Fibroblast of skin of right biceps (primary cell): Measurements from ENCODE around the gene SPATA3.

Experiments
- DNase-seq: peaks from one replicate; pipeline ENCODE4 v3.0.0-alpha.2; 2013

The SPATA3 gene

DNA sequence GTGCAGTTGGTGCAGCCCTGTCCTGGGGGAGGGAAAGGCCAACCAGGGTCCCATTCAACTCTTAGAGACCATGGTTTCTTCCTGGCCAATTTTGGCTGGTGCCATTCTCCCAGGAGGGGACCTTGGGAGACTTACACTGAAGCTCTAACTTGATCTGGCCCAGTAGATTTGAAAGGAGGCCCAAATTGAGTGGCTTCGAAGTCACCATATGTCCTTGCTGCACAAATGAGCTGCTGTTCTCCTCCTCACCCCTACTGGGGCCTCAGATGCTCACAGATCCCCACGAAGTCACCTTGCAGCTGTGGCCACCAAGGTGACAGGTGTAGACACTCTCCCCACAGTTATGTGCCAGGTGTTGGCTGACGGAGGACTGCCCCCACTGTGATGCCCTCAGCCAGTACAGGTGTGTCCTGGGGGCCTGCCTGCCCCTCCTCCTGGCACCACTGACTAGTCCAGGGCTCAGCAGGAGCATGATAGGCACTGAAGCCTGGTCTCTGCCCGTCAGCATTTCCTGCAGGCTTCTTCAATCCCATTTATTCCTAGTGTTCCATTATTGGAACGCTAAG, 36.7 kb downstream of the SPATA3 start:
- DNase-seq, result no peak

DNA sequence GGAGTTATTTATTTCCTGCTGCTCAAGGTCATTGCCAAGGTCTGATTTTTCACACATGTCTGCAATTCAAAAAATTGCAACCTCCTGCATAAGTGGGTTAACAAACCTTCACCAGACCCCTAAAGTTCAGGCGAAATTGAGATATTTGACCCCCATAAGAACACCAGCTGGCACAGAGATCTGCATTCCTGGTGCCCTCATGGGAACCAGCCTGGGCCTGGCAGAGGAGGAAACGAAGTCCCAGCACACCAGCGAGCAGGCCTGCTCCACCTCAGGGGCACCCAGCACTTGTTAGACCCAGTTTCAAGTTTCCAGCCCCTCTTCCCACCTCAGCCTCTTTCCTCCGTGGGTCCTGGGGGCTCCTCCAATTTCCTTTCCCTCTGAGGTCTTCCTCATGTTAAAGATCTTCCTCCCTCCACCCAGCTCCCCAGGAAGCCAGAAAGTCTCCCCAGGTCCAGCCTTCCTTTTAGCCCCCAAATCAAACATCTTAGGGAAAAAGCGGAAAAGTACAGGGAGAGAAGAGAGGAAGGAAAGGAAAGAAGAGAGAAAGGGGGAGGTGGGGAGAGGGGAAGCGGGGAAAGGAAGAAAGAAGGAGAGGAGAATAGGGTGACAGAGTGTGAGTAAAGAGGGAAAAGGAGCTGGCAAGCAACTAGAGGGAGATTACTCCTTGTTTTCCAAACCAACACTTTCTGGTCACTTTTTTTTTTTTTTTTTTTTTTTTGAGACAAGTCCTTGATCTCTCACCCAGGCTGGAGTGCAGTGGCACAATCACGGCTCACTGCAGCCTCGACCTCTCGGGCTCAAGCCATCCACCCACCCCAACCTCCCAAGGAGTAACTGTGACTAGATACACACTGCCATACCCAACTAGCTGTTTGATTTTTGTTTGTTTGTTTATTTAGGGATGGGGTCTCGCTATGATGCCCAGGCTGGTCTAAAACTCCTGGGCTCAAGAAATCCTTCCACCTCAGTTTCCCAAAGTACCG, 37.5 kb downstream of the SPATA3 start:
- no peak for DNase-seq

DNA sequence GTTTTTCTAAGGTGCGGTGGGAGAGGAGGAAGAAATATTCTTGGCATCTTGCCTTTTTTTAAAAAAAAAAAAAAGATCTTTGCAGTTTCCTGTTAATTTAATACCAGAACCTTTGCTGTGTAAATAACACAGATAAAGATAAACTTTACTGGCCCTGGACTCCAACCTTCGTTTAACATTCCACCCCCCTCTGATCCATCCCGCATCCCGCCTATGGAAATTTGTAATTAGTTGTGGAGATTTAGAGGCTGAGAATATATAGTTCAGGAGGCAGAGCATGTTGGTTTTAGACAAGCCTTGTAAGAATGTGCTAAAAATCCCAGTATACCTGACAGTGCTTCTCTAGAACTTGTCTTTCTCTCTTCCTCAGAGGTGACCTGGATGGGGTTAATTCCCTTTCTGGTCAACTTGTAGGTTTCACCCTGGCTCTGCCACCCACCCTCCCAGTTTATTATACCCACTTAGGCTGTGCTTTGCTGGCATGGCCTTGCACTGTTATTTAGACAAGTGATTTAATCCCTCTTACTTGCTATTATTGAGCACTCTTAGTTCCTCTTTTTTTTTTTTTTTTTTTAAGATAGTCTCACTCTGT, 38.5 kb downstream of the SPATA3 start:
- DNase-seq, result no peak

DNA sequence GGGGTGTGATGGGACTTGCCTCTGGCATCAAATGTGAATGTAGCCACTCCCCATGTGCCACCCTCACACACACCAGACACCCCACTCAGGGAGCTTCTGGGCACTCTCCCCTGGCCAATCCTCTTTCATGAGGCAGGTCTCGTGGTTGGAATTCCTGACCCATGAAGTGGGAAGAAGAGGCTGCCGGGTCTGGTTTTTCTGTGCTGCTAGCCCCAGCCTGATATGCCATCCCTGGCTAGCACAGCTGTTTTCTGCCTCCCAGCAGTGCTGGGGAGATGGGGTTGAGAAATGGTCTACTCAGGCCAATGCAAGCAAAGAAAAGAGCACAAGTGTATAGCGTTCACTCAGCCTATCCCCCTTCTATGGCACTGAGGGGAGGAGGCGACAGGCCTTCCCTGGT, 40.2 kb downstream of the SPATA3 start:
- no peak for DNase-seq

DNA sequence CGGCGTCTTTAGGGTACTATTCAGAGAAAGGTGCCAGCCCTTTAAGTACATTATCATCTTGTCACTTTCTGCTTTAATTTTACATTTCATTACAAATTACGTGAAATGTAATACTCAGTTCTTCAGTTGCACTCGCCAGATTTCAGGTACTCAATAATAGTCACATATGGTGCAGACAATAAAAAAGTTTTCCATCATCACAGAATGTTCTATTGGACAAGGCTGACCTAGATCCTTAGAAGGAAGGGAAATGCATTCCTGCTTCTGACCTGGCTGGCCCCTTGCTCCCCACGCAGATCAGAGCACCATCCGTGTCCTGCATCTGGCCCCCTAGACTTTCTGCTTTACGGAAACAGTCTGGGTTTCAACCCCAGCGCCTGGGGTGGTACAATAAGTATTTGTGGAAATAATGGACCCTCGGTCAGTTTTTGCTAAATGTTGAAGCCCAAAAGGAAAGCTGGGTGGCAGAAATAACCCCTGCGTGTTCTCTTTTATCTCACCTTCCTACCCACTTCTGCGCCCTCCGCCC, 40.7 kb downstream of the SPATA3 start:
- no peak for DNase-seq

DNA sequence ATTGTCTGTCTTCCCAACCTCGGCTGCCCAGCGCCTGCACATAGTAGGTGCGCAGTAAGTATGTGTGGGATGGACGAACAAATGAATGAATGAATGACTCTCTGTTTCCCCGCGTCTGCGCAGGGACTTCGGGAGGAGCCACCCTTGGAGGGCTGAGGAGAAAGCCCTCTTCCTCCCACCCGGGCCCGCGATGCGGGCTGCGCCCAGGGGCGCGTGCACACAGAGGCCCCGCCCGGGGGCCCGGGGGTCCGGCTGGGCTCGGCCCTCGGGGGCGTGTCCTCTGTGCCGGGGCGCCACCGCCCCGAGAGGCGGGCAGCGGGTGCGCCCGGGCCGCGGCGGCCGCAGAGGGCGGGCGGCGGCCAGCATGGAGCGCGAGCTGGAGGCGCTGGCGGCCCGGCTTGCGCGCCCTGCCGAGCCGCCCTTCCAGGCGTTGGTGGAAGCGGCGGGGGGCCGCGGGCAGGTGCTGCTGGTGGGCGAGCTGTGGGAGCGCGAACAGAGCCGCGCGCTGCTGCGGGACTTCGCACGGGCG, 41.3 kb downstream of the SPATA3 start, which contains the start of gene C2orf72:
Gene C2orf72, plus strand, starts transcription at position 322 of the 529 bp plus-strand sequence. Its CDS starts 43 bp downstream, at position 365.
- no peak for DNase-seq

DNA sequence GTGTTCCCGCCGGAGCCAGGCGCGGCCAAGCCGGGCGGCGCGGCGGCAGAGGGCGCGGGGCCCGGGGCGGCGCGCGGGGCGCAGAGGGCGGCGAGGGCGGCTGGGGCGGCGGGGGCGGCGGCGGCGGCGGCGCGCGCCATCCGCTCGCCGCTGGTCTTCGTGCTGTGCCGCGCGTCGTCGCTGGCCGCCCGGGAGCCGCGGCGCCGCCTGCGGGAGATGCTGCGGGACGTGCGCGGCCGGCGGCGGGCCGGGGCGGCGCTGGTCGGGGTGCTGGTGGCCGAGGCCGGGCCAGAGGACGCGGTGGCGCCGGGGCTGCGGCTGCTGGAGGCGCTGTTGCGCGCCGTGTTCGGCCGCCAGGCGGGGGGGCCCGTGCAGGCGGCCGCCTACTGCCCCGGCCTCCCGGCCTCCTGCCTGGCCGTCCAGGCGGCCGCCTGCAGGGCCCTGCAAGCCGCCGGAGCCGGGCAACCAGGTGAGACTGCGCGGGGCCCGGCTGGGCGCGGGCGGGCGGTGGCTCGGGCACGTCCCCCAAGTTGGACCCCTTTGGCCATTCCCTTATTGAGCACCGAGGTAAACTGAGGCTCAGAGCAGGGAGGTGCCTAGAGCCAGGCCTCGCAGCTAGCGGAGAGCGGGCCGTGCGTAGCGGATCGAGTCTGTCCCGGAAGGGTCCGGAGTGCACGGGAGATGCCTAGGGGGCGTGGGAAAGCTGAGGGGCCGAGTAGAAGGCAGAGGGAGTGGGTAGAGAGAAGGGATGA, 42.0 kb downstream of the SPATA3 start:
- DNase-seq, result no peak

DNA sequence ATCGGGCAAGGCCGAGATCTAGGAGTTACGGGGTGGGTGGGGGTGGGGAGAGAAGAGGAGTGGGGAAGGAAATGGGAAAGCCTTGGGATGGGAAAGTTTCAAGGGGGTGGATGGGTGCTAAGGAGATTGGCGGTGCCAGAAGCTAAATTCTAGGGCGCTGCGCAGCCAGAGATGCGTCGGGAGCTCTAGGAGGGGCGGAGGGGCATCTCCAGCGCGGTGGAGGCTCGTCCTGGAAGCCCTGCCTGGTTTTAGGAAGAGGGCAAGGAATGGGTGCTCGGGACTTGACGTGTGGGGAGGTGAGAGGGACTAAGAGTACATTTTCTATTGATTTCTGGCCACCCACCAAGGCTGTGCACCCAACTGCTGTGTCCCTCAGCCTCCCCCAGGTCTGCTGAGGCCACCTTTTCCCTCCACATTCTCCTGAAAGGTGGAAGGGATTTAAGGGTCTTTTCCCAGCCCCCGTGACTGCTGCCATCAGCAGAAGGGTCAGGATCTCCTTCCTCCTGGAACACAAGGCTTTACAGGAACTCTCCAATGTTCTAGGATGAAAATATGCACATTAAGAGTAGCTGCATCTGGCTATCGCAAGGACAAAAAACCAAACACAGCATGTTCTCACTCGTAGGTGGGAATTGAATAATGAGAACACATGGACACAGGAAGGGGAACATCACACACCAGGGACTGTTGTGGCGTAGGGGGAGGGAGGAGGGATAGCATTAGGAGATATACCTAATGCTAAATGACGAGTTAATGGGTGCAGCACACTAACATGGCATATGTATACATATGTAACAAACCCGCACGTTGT, 42.8 kb downstream of the SPATA3 start:
- DNase-seq, result no peak

DNA sequence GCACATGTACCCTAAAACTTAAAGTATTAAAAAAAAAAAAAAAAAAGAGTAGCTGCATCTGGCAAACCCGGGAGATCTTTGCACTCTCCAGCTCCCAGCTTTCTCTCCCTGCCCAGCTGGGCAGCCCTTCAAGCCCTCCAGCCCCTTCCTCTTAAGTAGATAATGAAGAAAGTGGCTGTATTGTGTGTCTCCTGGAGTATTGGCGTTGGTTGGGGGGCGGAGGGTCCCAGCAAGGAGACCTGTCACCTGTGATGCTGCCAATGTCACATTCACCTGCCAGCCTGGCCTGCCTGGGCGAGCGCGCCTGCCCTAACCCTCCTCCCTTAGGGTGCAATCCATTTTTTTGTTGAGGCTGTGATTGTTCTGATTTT, 43.4 kb downstream of the SPATA3 start:
- DNase-seq, result no peak

DNA sequence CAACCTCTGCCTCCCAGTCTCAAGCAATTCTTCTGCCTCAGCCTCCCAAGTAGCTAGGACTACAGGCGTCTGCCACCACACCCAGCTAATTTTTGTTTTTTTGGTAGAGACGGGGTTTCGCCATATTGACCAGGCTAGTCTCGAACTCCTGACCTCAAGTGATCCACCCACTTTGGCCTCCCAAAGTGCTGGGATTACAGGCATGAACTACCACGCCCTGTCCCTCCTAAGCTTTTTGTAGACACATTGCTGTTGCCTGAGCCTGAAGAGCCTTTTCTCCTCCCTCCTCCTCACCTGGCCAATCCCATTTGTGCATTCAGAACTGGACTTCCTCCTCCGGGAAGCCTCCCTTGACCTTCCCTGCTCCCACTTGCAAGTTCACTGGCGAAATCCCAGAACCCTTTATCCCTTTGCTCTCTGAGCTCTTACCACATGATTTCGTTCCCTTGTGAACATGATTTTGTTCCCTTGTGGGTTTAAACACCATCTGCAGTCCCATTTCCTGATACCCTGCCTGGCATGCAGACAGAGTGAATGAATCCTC, 44.0 kb downstream of the SPATA3 start:
- DNase-seq, result no peak

DNA sequence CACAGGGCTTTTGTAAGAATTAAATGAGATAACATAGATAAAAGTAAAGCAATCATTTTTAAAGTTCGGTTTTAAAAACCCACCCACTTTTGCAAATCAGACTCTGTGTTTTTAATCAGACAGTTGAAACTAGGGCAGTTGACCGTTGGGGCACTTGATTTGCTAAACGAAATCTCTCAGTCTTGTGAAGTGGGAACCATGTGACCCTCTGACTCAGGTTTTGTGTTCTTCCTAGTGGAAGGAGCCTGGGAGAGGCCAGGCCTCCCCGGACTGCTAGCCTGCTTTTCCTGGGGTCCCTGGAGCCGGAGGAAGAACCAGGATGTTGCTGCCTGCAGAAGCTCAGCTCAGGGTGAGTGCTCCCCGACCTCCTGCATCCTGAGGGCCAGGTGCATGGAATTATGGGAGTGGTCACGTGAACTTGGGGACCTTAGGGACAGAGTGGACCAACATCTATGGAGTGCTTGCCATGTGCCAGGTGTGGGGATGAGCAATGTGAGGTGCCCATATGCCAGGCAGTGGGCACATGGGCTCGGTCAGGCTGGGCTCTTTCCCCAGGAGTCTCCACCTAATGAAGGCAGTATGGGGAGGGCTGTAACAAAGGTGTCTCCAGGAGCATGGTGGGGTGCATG, 45.3 kb downstream of the SPATA3 start:
- DNase-seq, result no peak

DNA sequence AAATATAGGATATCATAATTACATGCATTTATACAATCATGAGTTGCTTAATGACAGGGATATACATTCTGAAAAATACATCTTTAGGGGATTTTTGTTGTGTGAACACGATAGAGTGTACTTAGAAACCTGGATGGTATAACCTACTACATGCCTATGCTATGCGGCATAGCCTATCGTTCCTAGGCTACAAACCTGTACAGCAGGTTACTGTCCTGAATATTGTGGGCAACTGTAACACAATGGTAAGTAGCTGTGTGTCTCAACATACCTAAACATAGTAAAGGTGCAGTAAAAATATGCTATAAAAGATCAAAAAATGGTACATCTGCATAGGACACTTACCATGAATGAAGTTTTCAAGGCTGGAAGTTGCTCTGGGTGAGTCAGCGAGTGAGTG, 47.9 kb downstream of the SPATA3 start:
- DNase-seq, result no peak

DNA sequence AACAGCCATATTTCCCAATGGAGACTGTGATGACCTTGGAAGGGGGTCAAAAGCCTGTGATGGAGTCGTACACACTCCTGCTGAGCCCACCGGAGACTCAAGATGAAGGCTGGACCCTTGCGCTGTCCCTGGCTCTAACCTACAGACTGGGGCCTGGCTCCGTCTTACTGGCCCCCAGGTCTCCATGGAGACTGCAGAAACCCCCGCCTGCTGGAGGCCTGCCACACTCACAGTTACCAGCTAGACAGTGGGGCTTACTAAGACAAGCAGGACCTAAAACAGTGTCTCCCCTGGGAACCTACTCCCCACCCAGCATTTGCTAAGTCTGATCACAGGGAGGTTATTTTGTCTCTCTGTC, 51.0 kb downstream of the SPATA3 start:
- no peak for DNase-seq

DNA sequence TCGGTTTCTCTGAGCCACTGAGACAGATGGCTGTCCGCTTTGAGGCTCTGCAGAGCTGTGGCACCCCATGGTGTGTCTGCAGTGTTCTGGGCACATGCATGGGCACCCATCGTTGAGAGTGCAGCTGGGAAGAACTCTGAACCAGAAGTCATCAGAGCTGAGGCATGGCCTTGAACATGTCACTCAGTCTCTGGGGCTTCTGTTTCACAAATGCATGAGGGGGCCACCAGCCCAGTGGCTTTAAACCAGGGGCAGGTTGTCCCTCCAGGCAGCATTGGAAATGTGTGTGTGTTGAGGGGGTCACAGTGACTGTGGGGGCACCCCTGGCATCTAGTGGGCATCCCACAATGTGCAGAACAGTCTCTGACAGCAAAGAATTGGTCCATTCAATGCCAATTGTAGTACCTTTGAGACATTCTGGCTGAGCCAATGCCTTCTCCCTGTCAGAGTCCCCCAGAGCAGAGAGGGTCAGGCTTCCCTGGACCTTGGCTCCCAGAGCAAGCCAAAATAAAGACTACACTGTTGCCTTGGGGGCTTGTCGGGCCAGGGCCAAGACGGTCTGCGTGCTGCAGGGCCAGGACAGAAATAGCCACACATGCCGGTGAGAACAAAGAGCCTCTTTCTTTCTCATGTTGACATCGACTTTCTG, 51.5 kb downstream of the SPATA3 start:
- DNase-seq, result no peak

DNA sequence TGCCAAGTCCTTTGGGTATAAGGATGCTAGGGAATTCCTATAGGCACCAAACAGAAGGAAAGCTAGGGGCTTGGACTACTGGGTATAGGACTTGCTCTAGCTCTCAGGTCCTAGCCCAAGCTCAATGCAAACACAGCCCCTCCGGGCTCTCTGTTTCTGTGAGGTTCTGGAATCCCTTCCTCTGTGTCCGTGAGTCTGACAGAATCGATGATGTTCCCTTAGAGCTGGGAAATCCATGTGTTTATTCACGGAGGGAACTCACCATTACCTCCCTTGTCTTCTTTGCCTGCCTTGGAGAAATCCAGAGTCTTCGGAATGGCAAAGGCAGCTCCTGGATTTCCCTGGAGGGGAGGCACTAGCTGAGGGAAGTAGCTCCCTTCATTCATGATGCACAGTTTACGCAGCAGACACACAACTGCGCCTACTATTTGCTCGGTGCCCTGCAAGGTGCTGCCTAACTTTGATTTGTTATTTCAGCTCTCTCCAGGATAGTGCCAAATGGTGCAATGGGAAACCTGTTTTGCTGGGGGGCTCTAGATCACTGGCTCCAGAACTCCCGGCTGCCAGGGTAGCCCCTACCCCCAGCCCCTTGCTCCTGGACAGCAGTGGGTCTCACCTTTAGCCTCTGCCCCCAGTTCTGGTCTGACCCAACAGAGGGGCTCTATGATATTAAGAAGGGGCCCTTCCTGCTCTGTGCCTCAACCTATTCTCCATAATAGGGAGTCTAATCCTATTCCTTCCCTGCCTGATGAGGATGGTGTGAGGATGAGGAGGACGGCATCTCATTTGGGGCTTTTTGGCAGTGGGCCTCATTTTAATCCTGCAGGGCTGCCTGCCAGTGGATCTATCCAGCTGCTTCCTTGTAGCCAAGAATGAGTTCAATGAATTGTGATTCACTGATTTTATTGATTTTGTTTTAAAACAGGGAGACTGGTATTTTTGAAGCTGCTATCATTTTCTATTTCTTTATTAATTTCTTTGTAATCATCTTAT, 52.3 kb downstream of the SPATA3 start:
- DNase-seq, result no peak

DNA sequence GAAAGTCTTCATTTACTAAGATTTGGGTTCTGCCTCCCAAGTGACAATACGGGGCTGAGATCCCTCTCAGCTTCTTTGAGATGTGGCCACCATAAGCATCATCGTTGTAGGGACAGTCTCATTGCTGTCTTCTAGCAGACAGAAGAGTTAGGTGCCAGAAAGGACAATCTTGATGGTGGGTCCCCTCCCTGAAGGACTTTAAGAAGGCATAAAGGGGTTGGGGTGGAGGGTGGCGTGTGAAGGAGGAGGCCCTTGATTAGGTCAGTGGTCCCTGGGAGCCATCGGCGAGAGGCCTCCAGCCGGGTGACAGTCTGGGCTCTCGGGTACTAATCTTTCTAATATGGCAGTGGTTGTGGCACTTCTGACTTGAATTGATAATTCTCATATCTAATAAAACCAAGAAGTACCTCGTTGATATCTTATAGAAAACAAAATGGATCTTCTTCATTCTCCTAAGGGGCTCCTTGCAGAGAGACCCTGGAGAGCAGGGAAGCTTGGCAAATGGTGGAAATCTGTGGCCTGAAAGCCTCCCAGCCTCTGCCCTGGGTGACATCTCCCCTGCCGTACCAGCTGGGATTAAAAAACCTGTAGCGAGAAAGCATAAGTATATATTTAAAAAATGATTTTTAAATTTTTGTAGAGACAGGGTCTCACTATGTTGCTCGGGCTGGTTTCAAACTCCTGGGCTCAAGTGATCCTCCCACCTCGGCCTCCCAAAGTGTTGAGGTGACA, 53.5 kb downstream of the SPATA3 start:
- no peak for DNase-seq

DNA sequence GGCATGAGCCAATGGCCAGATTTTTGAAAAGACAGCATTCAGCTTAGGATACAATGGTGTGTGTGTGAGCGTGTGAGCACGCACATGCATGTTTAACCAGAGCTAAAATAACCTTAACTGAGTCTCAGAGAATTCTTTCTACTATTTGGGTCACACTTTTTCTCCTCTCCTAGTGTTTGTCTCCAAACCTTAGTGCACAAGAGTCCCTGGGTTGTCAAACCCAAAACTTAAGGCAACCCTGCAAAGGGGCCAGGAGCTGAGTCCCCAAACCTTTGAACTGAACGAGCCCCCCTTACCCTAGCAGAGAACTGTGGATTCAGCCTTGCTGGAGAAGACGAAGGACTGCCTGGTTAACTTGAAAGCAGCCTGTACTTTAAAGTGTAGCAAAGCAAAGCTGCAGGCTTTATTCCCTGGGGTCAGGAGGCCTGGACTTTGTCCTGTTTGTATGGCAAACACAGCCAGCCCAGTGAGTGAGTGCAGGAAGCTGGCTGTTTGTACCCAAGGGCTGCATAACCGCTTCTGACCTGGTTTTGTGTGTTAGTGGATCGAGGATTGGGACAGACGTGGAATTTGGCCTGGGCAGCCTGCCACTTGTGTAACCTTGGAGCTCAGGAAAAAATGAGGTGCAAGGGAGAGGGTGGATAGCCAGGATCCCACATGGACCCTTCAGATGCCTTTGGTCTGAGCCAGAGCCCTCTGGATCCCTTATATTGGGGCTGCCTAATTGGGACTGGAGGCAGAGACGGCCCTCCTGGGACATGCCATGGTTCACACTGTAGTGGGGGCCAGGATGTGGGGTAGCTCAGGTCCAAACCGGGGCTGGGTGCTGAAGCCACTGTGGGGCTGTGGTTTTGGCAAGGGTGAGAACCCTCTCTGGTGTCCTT, 54.3 kb downstream of the SPATA3 start:
- DNase-seq, result no peak
